Effector memory CD4-positive, alpha-beta T cell (primary cell): ENCODE data around the gene SUPT5H.

Experiments
- DNase-seq, 3 donors: peaks; one replicate each; pipeline ENCODE4 v3.0.0-alpha.2; 2020
- H3K27ac ChIP-seq: 2 replicates; pipeline ENCODE4 v1.7.0; 2013; ENCODE audit warnings: mild to moderate bottlenecking, low read length, moderate library complexity; ENCODE audit not compliant: insufficient read depth, poor library complexity, severe bottlenecking
- H3K27me3 ChIP-seq: replicated peaks from 2 replicates; pipeline ENCODE4 v1.7.0; 2013; ENCODE audit warnings: mild to moderate bottlenecking, low read length; ENCODE audit not compliant: insufficient read depth, control insufficient read depth, poor library complexity, severe bottlenecking
- H3K36me3 ChIP-seq: 2 replicates; pipeline ENCODE4 v1.7.0; 2013; ENCODE audit warnings: mild to moderate bottlenecking, low read length, moderate library complexity; ENCODE audit not compliant: control insufficient read depth, insufficient read depth
- H3K4me1 ChIP-seq: 2 replicates; pipeline ENCODE4 v1.7.0; 2013; ENCODE audit warnings: low read length, mild to moderate bottlenecking; ENCODE audit not compliant: control insufficient read depth, insufficient read depth, poor library complexity, severe bottlenecking
- H3K4me3 ChIP-seq: 2 replicates; pipeline ENCODE4 v1.7.0; 2013; ENCODE audit warnings: low read length, low read depth, mild to moderate bottlenecking; ENCODE audit not compliant: insufficient read depth, poor library complexity, severe bottlenecking
- H3K9me3 ChIP-seq: 2 replicates; pipeline ENCODE4 v1.7.0; 2013; ENCODE audit warnings: mild to moderate bottlenecking, low read length, moderate library complexity; ENCODE audit not compliant: control insufficient read depth

Gene SUPT5H

DNA sequence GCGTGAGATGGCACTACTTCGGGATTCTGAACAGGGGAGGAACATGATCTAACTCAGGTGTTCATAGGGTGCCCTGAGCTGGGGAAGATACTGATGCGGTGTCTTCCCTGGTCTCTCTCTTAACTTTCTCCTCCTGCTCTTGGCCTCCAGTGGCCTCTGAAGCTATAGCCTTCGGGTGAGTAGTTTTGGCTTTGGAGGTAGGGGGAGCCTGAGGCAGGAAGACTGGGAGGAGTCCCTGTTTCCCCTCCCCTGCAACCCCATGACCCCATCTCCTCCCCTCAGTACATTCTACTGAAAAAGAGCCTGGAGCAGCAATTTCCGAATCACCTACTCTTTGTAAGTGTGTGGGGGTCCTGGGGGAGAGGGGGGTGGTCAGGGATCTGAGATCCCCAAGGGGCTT, 73.1 kb downstream of the SUPT5H start:
- Histone ChIP-seq H3K27ac (no peak overlapping the region), H3K27me3 (peaks cover 25% of the 10 kb centered on the region), H3K4me1 (peaks cover 14% of the 10 kb centered on the region), H3K36me3 (no peaks in the 10 kb centered on the region), H3K9me3 (no peaks in the 10 kb centered on the region), H3K4me3 (no peak overlapping the region)
- no peak for DNase-seq

DNA sequence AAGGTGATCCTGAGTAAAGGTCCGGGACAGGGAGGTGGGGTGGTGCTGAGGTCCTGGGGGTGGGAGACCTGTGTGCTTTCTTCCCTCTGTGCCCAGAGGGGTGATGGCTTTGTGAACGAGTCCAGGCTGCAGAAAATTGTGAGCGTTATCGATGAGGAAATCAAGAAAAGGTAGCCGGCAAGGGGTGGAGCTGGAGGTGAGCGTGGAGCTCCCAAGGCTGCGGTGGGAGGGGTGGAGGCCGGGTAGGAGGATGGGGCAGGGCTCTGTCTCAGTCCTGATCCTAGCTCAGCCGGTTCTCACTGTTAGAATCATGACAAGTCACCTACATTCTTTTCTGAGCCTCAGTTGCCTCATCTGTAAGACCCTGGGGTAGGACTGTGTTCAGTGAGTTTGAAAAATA, 73.6 kb downstream of the SUPT5H start:
- Histone ChIP-seq H3K36me3 (no peaks in the 10 kb centered on the region), H3K4me1 (peaks cover 14% of the 10 kb centered on the region), H3K27me3 (peaks cover 20% of the 10 kb centered on the region), H3K4me3 (no peak overlapping the region), H3K9me3 (no peaks in the 10 kb centered on the region), H3K27ac (no peak overlapping the region)
- DNase-seq = no peak

DNA sequence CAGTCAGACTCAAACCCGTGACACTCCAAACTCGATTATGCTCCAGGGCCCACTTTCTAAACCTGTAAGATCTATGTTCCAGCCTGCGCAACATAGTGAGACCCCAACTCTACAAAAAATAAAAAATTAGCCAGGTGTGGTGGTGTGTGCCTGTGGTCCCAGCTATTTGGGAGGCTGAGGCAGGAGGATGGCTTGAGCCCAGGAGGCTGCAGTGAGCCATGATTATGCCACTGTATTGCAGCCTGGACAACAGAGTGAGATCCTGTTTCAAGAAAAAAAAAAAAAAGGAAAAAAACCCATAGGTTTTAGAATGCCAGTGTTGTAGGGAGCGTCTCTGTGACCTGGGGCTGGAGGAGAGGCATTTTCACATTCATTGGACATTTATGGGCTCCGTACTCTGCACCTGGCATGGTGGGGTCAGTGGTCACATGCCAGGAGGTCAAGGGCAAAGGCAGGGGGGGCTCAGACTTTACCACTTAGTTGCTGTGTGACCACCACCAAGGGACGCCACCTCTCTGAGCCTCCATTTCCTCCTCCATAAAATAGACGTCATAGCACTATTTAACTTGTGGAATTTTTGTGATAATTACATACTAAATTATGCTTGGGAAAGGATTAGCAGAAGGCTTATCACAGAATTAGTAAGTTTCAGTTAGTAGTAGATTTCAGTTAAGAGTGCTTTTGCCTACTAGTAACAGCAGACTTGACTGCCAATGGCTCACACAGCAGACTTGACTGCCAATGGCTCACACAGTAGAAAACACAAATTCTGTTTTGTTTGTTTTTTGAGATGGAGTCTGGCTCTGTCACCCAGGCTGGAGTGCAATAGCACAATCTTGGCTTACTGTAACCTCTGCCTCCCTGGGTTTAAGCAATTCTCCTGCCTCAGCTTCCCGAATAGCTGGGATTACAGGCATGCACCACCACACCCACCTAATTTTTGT, 75.4 kb downstream of the SUPT5H start:
- Histone ChIP-seq H3K36me3 (no peaks in the 10 kb centered on the region), H3K4me1 (peaks cover under 1% of the 10 kb centered on the region), H3K27ac (no peak overlapping the region), H3K27me3 (peaks cover 2% of the 10 kb centered on the region), H3K9me3 (no peaks in the 10 kb centered on the region), H3K4me3 (no peak overlapping the region)
- no peak for DNase-seq

DNA sequence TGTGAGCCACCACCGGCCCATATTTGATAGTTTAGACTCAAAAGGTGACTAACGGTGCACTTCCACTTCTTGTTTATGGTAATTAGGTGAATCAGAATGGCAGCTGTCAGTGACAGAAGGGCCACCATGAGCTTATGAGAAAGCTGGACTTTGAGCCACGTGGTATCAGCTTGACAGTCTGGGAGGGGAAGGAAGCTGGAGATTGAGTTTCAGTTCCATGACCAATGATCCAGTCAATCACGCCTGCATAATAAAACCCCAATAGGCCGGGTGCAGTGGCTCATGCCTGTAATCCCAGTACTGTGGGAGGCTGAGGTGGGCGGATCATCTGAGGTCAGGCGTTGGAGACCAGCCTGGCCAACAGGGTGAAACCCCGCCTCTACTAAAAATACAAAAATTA, 79.1 kb downstream of the SUPT5H start:
- Histone ChIP-seq H3K4me3 (no peak overlapping the region), H3K36me3 (no peaks in the 10 kb centered on the region), H3K27me3 (no peaks in the 10 kb centered on the region), H3K4me1 (no peaks in the 10 kb centered on the region), H3K27ac (no peak overlapping the region), H3K9me3 (no peaks in the 10 kb centered on the region)
- DNase-seq = no peak

DNA sequence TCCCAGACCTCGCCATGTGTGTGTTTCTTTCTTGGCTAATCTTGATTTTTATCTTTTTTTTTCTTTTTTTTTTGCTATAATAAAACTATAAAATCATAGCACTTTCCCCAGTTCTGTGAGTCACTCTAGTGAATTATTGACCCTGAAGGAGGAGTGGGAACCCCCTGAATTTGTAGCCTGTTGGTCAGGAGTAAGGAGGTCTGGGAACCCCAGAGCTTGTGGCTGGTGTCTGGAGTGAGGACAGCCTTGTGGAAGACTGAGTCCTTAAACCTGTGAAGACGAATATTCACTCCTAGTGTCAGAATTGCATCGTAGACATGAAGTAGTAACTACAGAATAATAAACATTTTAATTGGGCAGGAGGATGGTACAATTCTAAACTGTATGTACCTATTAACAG, 79.8 kb downstream of the SUPT5H start:
- Histone ChIP-seq H3K4me3 (no peak overlapping the region), H3K9me3 (no peaks in the 10 kb centered on the region), H3K4me1 (no peaks in the 10 kb centered on the region), H3K27ac (no peak overlapping the region), H3K36me3 (no peaks in the 10 kb centered on the region), H3K27me3 (no peaks in the 10 kb centered on the region)
- no peak for DNase-seq
